SU-DHL-6 (cell line): ENCODE results near the gene BBS1.

Experiments
- EZH2phosphoT487 ChIP-seq: fragments of 200-600 bp; sonication (generic), shearing (Covaris generic); conservative IDR thresholded peaks from 2 replicates; pipeline ENCODE4 v1.6.1; 2018; ENCODE audit warnings: mild to moderate bottlenecking, antibody characterized with exemption, low read length, moderate library complexity, mixed read lengths
- TF ChIP-seq, protein P1 (sequence below): fragments of 200-600 bp; sonication (generic); IDR thresholded peaks from one replicate; pipeline ENCODE4 v1.5.1; 2017; ENCODE audit warnings: antibody characterized with exemption, mild to moderate bottlenecking, low read length, moderate library complexity; ENCODE audit not compliant: insufficient read depth, poor library complexity, severe bottlenecking

DNA sequence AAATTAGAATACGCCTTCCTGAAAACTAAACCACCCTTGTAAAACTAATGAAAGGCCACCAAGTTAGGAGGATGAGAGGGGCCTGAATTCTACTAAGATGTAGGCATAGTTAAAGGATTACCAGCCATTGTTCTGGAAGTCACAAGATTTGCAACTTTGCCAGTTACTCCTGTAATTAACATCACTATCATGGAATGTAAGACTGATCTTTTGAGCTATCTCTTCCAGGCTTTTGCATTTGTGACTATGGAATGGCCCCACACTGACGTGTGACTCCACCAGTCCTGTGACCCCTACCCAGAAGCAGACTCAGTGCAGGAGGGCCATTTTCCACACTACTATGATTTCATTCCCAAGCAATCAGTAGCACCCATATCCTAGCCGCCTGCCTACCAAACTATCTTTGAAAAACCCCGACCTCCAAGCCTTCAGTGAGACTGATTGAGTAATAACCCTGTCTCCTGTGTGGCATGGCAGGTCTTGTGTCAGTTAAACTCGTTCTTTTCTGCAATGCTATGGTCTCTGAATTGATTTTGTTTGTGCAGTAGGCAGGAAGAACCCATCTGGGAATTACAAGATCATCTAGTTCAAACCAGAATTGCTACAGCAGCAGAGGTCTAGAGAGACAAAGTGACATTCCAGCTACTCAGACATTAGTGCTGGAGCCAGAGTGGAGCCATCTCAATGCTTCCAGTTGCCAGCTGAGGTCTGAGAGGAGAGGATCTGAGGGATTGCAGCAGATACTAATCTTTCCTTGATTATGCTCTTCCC, 59.8 kb downstream of the BBS1 start:
- TF ChIP-seq, protein P1, sequence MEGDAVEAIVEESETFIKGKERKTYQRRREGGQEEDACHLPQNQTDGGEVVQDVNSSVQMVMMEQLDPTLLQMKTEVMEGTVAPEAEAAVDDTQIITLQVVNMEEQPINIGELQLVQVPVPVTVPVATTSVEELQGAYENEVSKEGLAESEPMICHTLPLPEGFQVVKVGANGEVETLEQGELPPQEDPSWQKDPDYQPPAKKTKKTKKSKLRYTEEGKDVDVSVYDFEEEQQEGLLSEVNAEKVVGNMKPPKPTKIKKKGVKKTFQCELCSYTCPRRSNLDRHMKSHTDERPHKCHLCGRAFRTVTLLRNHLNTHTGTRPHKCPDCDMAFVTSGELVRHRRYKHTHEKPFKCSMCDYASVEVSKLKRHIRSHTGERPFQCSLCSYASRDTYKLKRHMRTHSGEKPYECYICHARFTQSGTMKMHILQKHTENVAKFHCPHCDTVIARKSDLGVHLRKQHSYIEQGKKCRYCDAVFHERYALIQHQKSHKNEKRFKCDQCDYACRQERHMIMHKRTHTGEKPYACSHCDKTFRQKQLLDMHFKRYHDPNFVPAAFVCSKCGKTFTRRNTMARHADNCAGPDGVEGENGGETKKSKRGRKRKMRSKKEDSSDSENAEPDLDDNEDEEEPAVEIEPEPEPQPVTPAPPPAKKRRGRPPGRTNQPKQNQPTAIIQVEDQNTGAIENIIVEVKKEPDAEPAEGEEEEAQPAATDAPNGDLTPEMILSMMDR = no peak
- TF ChIP-seq EZH2phosphoT487 = no peak
